Fibroblast of villous mesenchyme (primary cell): ENCODE measurements around the gene PSEN2. TPM values are rescaled to one million over a fixed set of nuclear protein-coding genes. Genes with fewer than 3 reads are reported as not detected.
"Not testable (repeated sequence)": the region's sequence is repeated elsewhere in the genome, so short reads cannot be mapped to it uniquely, and the experiment has no call there.

Experiments
- DNase-seq: peaks from one replicate; pipeline ENCODE4 v3.0.0-alpha.2; 2010; ENCODE audit warnings: low read depth
- H3K4me3 ChIP-seq: 2 replicates; pipeline ENCODE4 v1.5.1; 2011; ENCODE audit warnings: low read depth, mild to moderate bottlenecking, low read length
- total RNA-seq: library from RNA; depleted of rRNA; stranded (reverse); fragments of >200 nt; gene quantifications from 2 replicates; pipeline ENCODE4 v1.2.3, GENCODE V29; 2012
- TF ChIP-seq, protein P1 (sequence below): IDR thresholded peaks from 2 replicates; pipeline ENCODE4 v1.5.1; 2012; ENCODE audit warnings: low read depth, mild to moderate bottlenecking, low read length; ENCODE audit not compliant: insufficient read depth

Gene PSEN2
- total RNA-seq, 1 donor, result 16.0 TPM

- TF ChIP-seq, protein P1, sequence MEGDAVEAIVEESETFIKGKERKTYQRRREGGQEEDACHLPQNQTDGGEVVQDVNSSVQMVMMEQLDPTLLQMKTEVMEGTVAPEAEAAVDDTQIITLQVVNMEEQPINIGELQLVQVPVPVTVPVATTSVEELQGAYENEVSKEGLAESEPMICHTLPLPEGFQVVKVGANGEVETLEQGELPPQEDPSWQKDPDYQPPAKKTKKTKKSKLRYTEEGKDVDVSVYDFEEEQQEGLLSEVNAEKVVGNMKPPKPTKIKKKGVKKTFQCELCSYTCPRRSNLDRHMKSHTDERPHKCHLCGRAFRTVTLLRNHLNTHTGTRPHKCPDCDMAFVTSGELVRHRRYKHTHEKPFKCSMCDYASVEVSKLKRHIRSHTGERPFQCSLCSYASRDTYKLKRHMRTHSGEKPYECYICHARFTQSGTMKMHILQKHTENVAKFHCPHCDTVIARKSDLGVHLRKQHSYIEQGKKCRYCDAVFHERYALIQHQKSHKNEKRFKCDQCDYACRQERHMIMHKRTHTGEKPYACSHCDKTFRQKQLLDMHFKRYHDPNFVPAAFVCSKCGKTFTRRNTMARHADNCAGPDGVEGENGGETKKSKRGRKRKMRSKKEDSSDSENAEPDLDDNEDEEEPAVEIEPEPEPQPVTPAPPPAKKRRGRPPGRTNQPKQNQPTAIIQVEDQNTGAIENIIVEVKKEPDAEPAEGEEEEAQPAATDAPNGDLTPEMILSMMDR, result no peak
- no peak overlapping the region for H3K4me3 ChIP-seq
- DNase-seq, result no peak
Observed at GRCh38 chr1:226826479-226827261, 43.7 kb upstream of the PSEN2 start.

GRCh38 chr1:226827458-226827857 lies 43.0 kb upstream of the PSEN2 start:
- TF ChIP-seq, protein P1, result no peak
- DNase-seq, result peak; percentile 32
- no peak overlapping the region for H3K4me3 ChIP-seq

DNA sequence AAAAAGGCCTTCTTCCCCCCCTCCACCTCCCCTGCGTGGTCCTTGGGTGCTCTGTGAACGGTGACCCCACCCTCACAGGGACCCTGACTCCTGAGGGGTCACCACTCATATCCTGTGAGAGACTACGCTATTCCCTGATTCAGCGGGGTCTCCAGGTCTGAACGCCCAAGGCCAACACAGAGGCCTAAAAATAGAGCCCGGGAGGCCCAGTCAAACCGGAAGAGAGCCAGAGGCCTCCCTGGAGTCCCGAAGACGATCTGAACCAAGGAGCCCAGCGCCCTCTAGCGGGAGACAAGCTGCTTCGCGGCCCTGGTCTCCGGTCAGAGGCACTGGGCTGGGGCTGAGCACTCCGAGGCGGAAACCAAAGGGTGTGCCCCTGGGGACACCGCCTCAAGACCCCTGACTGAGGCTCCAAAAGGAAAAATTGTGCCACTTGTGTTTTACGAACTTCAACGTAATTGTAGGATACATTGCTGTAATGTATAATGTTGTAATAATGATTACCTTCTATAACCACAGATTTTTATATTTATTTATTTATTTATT lies 42.4 kb upstream of the PSEN2 start:
- TF ChIP-seq, protein P1, result peak; percentile 94
- no peak overlapping the region for H3K4me3 ChIP-seq
- DNase-seq, result peak; percentile 96

GRCh38 chr1:226829105-226829504 lies 41.3 kb upstream of the PSEN2 start:
- TF ChIP-seq, protein P1, result no peak
- no peak for DNase-seq
- no peak overlapping the region for H3K4me3 ChIP-seq

DNA sequence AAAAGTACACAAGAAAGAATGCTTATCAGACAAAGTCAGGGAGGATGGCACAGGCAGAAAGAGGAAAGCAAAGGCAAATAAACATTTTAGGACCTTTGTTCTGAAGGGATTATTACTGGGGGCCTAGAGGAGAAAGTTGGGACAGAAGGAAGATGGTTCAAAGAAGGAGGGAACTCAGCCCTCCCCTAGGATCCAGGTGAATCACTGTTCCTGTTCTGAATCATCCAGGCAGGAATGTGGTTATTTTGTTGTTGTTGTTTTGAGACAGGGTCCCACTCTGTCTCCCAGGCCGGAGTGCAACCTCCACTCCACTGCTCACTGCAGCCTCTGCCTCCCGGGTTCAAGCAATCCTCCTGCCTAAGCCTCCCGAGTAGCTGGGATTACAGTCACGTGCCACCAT lies 38.5 kb upstream of the PSEN2 start:
- DNase-seq, result no peak
- TF ChIP-seq, protein P1, result no peak
- no peak overlapping the region for H3K4me3 ChIP-seq

DNA sequence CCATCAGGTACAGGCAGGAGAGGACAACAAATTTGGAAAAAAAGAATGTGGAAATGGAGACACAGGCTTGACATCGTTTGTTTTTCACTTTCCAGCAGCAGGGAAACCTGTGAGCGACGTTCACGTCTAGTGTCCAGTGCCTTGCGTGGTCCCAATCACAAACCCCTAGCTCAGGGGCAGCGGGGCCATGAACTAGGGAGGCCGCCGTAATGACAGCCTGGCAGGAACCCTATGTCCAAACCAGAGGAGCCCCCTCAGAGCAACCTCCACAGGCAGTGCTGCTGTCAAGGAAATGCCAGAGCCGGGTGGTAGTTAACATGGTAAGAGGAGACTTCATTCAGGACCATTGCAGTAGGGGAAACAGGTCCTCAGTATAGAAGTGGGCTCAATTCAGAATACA lies 37.8 kb upstream of the PSEN2 start:
- no peak for DNase-seq
- H3K4me3 ChIP-seq, result no peak overlapping the region
- TF ChIP-seq, protein P1, result no peak

- H3K4me3 ChIP-seq, DNase-seq: not testable (repeated sequence)
Observed at GRCh38 chr1:226834179-226834578, 36.2 kb upstream of the PSEN2 start.

DNA sequence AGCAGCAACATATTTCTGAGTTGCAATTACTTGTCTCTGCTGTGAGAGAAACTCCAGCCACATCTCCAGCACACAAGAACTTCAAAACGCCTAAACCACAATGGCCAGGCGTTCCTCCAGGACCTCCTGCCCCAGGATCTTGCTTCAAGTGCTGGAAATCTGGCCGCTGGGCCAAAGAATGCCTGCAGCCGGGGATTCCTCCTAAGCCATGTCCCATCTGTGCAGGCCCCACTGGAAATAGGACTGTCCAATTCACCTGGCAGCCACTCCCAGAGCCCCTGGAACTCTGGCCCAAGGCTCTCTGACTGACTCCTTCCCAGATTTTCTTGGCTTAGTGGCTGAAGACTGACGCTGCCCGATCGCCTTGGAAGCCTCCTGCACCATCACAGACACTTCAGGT lies 35.0 kb upstream of the PSEN2 start:
- not testable (repeated sequence) for DNase-seq

GRCh38 chr1:226837966-226838365 lies 32.5 kb upstream of the PSEN2 start:
- not testable (repeated sequence) for H3K4me3 ChIP-seq, DNase-seq

More for the DNA sequence above, 35.0 kb upstream of the PSEN2 start:
- H3K4me3 ChIP-seq, result not testable (repeated sequence)
